Activated naive CD4-positive, alpha-beta T cell treated with anti-CD3 and anti-CD28 coated beads for 36 hours (primary cell): ENCODE data around the gene UFC1. TPM values are rescaled to one million over a fixed set of nuclear protein-coding genes. Genes with fewer than 3 reads are reported as not detected.

ENCODE experiments used
- CTCF ChIA-PET: fragments of 350-600 bp; sonication (Branson Sonifier 250); formaldehyde crosslinking; loops from one replicate; lab custom pipeline; 2021; ENCODE audit warnings: antibody characterized with exemption; lab: Charles Lee
- DNase-seq: peaks from one replicate; pipeline ENCODE4 v3.0.0-alpha.2; 2020
- H3K27ac Mint-ChIP-seq: one replicate; pipeline ENCODE4 v1.8.0; 2021; ENCODE audit warnings: mild to moderate bottlenecking, mixed read lengths
- H3K27me3 Mint-ChIP-seq: one replicate; pipeline ENCODE4 v1.8.0; 2021; ENCODE audit warnings: low read depth, mixed read lengths
- H3K36me3 Mint-ChIP-seq: one replicate; pipeline ENCODE4 v1.8.0; 2021; ENCODE audit warnings: low read depth, mixed read lengths
- H3K4me1 Mint-ChIP-seq: one replicate; pipeline ENCODE4 v1.8.0; 2021; ENCODE audit warnings: low read depth, mixed read lengths
- H3K4me3 Mint-ChIP-seq: one replicate; pipeline ENCODE4 v1.8.0; 2021; ENCODE audit warnings: mild to moderate bottlenecking, moderate library complexity, mixed read lengths
- H3K9me3 Mint-ChIP-seq: one replicate; pipeline ENCODE4 v1.8.0; 2021; ENCODE audit warnings: mixed read lengths
- intact Hi-C: fragments of 100-400 bp; cut with micrococcal nuclease; formaldehyde crosslinking; loops from one replicate; pipeline ENCODE4 v1.15.1; 2023
- total RNA-seq, 2 experiments: library from RNA; stranded (reverse); gene quantifications; one replicate each; pipeline ENCODE4 v1.2.3, GENCODE V29; 2021

Gene UFC1
- total RNA-seq, 2 experiments from 2014 or later, result 89.4 to 94.9 TPM

GRCh38 chr1:161138431-161138830, 15.3 kb upstream of the UFC1 start:
- H3K36me3 Mint-ChIP-seq, result peaks cover 2% of the 10 kb centered on the region
- H3K4me1 Mint-ChIP-seq, result peaks cover 4% of the 10 kb centered on the region
- intact Hi-C loops, result loop anchor here (2.0 to 10.0 kb wide), 2 partner anchors 40 to 304 kb away; partner anchors contain the start of gene KLHDC9
- no peak for DNase-seq
- no peak overlapping the region for H3K4me3 Mint-ChIP-seq
- H3K27me3 Mint-ChIP-seq, result no peaks in the 10 kb centered on the region
- CTCF ChIA-PET, result interaction anchor here (0.6 to 7.8 kb wide), 16 partner anchors 9 to 304 kb away, joined by 3 to 45 read pairs (median 4); partner anchors contain the start of genes ARHGAP30 and KLHDC9
- H3K27ac Mint-ChIP-seq, result no peak overlapping the region
- no peaks in the 10 kb centered on the region for H3K9me3 Mint-ChIP-seq

- Mint-ChIP-seq H3K4me1 (peaks cover 4% of the 10 kb centered on the region), H3K9me3 (no peaks in the 10 kb centered on the region), H3K36me3 (peaks cover 2% of the 10 kb centered on the region), H3K27ac (no peak overlapping the region), H3K27me3 (no peaks in the 10 kb centered on the region), H3K4me3 (no peak overlapping the region)
- CTCF ChIA-PET, result interaction anchor here (0.5 to 7.8 kb wide), 8 partner anchors 8 to 143 kb away, joined by 3 to 45 read pairs (median 6); partner anchors contain the start of gene ARHGAP30
- intact Hi-C loops, result loop anchor here (1.0 to 10.0 kb wide), 4 partner anchors 41 to 305 kb away; partner anchors contain the start of gene KLHDC9
- peak; percentile 71 for DNase-seq
These were observed 14.0 kb upstream of the UFC1 start for GRCh38 chr1:161139766-161140165.

GRCh38 chr1:161140755-161141400, 12.9 kb upstream of the UFC1 start:
- Mint-ChIP-seq H3K27ac (no peak overlapping the region), H3K4me1 (peaks cover 4% of the 10 kb centered on the region), H3K9me3 (no peaks in the 10 kb centered on the region), H3K27me3 (no peaks in the 10 kb centered on the region), H3K4me3 (no peak overlapping the region), H3K36me3 (no peaks in the 10 kb centered on the region)
- CTCF ChIA-PET, result interaction anchor here (0.7 to 7.8 kb wide), 11 partner anchors 8 to 187 kb away, joined by 3 to 45 read pairs (median 4); partner anchors contain the start of genes DEDD and PPOX
- intact Hi-C loops, result no loop called here
- DNase-seq, result no peak

- Mint-ChIP-seq H3K4me3 (no peak overlapping the region), H3K4me1 (no peaks in the 10 kb centered on the region), H3K27me3 (no peaks in the 10 kb centered on the region), H3K9me3 (no peaks in the 10 kb centered on the region), H3K36me3 (no peaks in the 10 kb centered on the region), H3K27ac (no peak overlapping the region)
- no peak for DNase-seq
- CTCF ChIA-PET, result interaction anchor here (0.9 kb wide), 1 partner anchor 10 kb away, joined by 3 read pairs; no protein-coding TSS in a partner anchor
- intact Hi-C loops, result no loop called here
These were observed 7.9 kb upstream of the UFC1 start for GRCh38 chr1:161145832-161146231.

- Mint-ChIP-seq H3K27me3 (no peaks in the 10 kb centered on the region), H3K27ac (peak overlapping the region; percentile 81), H3K36me3 (peaks cover 3% of the 10 kb centered on the region), H3K9me3 (no peaks in the 10 kb centered on the region), H3K4me1 (peaks cover 16% of the 10 kb centered on the region), H3K4me3 (peak overlapping the region; percentile 95)
- intact Hi-C loops, result loop anchor here (1.0 kb wide), 5 partner anchors 21 to 107 kb away; partner anchors contain the start of gene DEDD
- DNase-seq, result no peak
- CTCF ChIA-PET, result interaction anchor here (1.3 to 2.5 kb wide), 3 partner anchors 12 to 49 kb away, joined by 3 to 22 read pairs (median 3); partner anchors contain the start of genes NDUFS2 and PPOX
These were observed 602 bp upstream of the UFC1 start for GRCh38 chr1:161153176-161153575.

- intact Hi-C loops, result loop anchor here (2.0 kb wide), 3 partner anchors 19 to 89 kb away; partner anchors contain the start of genes ARHGAP30, B4GALT3 and NDUFS2
- Mint-ChIP-seq H3K4me3 (peak overlapping the region; percentile 5), H3K9me3 (no peaks in the 10 kb centered on the region), H3K27ac (peak overlapping the region; percentile 2), H3K36me3 (peaks cover 14% of the 10 kb centered on the region), H3K27me3 (no peaks in the 10 kb centered on the region), H3K4me1 (peaks cover 54% of the 10 kb centered on the region)
- DNase-seq, result no peak
- CTCF ChIA-PET, result interaction anchor here (0.7 to 2.5 kb wide), 4 partner anchors 9 to 25 kb away, joined by 3 to 19 read pairs (median 4); partner anchors contain the start of gene PPOX
These were observed 4.1 kb downstream of the UFC1 start for GRCh38 chr1:161157867-161158266.

- no peak overlapping the region for H3K27ac Mint-ChIP-seq
- CTCF ChIA-PET, result interaction anchor here (0.7 to 2.5 kb wide), 5 partner anchors 8 to 63 kb away, joined by 3 to 19 read pairs (median 3); partner anchors contain the start of gene PPOX
- peak overlapping the region; percentile 82 for H3K4me3 Mint-ChIP-seq
- intact Hi-C loops, result loop anchor here (2.0 kb wide), 3 partner anchors 18 to 90 kb away; partner anchors contain the start of genes ARHGAP30, B4GALT3 and NDUFS2
- no peak for DNase-seq
- H3K36me3 Mint-ChIP-seq, result peaks cover 18% of the 10 kb centered on the region
- no peaks in the 10 kb centered on the region for H3K27me3 Mint-ChIP-seq
- H3K9me3 Mint-ChIP-seq, result no peaks in the 10 kb centered on the region
- H3K4me1 Mint-ChIP-seq, result peaks cover 57% of the 10 kb centered on the region
These were observed 4.7 kb downstream of the UFC1 start for GRCh38 chr1:161158316-161159010.

- CTCF ChIA-PET, result interaction anchor here (1.1 to 2.5 kb wide), 2 partner anchors 7 to 22 kb away, joined by 3 to 19 read pairs; partner anchors contain the start of gene PPOX
- peak within 1 kb of the TSS; percentile 86 for H3K27ac Mint-ChIP-seq
- H3K27me3 Mint-ChIP-seq, result no peaks in the 10 kb centered on the region
- intact Hi-C loops, result loop anchor here (2.0 kb wide), 3 partner anchors 18 to 90 kb away; partner anchors contain the start of genes ARHGAP30, B4GALT3 and NDUFS2
- DNase-seq, result peak; percentile 94
- peaks cover 58% of the 10 kb centered on the region for H3K4me1 Mint-ChIP-seq
- peaks cover 20% of the 10 kb centered on the region for H3K36me3 Mint-ChIP-seq
- H3K9me3 Mint-ChIP-seq, result no peaks in the 10 kb centered on the region
- peak within 1 kb of the TSS; percentile 82 for H3K4me3 Mint-ChIP-seq
These were observed 5.5 kb downstream of the UFC1 start, which contains the start of gene USP21 for GRCh38 chr1:161159087-161159912. Gene USP21, plus strand, starts transcription at chr1:161159500. Its CDS starts 1,141 bp downstream, at chr1:161160641.

GRCh38 chr1:161159913-161160243, 6.1 kb downstream of the UFC1 start:
- Mint-ChIP-seq H3K36me3 (peaks cover 20% of the 10 kb centered on the region), H3K27me3 (no peaks in the 10 kb centered on the region), H3K9me3 (no peaks in the 10 kb centered on the region), H3K4me3 (peak overlapping the region; percentile 82), H3K4me1 (peaks cover 57% of the 10 kb centered on the region), H3K27ac (peak overlapping the region; percentile 54)
- intact Hi-C loops, result loop anchor here (2.0 kb wide), 3 partner anchors 17 to 91 kb away; partner anchors contain the start of genes ARHGAP30, B4GALT3 and NDUFS2
- no peak for DNase-seq
- CTCF ChIA-PET, result no interaction called here

- Mint-ChIP-seq H3K9me3 (no peaks in the 10 kb centered on the region), H3K36me3 (peaks cover 19% of the 10 kb centered on the region), H3K27me3 (no peaks in the 10 kb centered on the region), H3K27ac (no peak overlapping the region), H3K4me3 (peak overlapping the region; percentile 82), H3K4me1 (peaks cover 55% of the 10 kb centered on the region)
- intact Hi-C loops, result no loop called here
- no peak for DNase-seq
- CTCF ChIA-PET, result interaction anchor here (0.6 kb wide), 1 partner anchor 65 kb away, joined by 3 read pairs; the partner anchor contains the start of gene TOMM40L
These were observed 6.9 kb downstream of the UFC1 start for GRCh38 chr1:161160671-161161145.

- Mint-ChIP-seq H3K4me3 (no peak overlapping the region), H3K4me1 (peaks cover 55% of the 10 kb centered on the region), H3K36me3 (peaks cover 19% of the 10 kb centered on the region), H3K27ac (no peak overlapping the region), H3K9me3 (no peaks in the 10 kb centered on the region), H3K27me3 (no peaks in the 10 kb centered on the region)
- intact Hi-C loops, result no loop called here
- CTCF ChIA-PET, result interaction anchor here (0.5 to 1.3 kb wide), 6 partner anchors 10 to 228 kb away, joined by 3 to 4 read pairs (median 3); no protein-coding TSS in a partner anchor
- no peak for DNase-seq
These were observed 7.9 kb downstream of the UFC1 start for GRCh38 chr1:161161652-161162051.
